Measurements from ENCODE around the gene ELL. TPM values are rescaled to one million over a fixed set of nuclear protein-coding genes. Genes with fewer than 3 reads are reported as not detected.
A peak's percentile ranks its signal among the peaks of the same experiment; 100 is the strongest.

Gene ELL
- total and polyA plus RNA-seq, 2 donors (not counting 3 experiments of a cell fraction or from before 2014, with no cell fraction given) = 9.9 to 18.2 TPM

- Histone ChIP-seq H4K20me1 (replicated peaks; ENCODE audit: control insufficient read depth, extremely low read depth, insufficient read depth, low read length) (no peaks in the 10 kb centered on the region), H3K27me3 (ENCODE audit: control insufficient read depth in 2 of 2, insufficient read depth in 2 of 2, low read length in 2 of 2) (no peaks in the 10 kb centered on the region), H3K4me1 (ENCODE audit: control insufficient read depth, extremely low read depth, insufficient read depth, low read length) (peaks cover 41% of the 10 kb centered on the region), H2AFZ (ENCODE audit: low read depth, low read length) (peak overlapping the region; percentile 63), H3K27ac (ENCODE audit: insufficient read depth, low read depth, low read length) (peak overlapping the region; percentile 98), H3K9me1 (replicated peaks; ENCODE audit: control insufficient read depth, extremely low read depth, insufficient read depth, low read length) (no peaks in the 10 kb centered on the region), H3K4me2 (ENCODE audit: insufficient read depth, low read length) (peak overlapping the region; percentile 59), H3K9ac (replicated peaks; ENCODE audit: extremely low read depth, insufficient read depth, low read length) (peak overlapping the region; percentile 88), H3K36me3 (ENCODE audit: control insufficient read depth in 2 of 2, extremely low read depth in 1 of 2, insufficient read depth in 2 of 2, low read length in 2 of 2) (no peaks in the 10 kb centered on the region), H3K9me3 (replicated peaks; ENCODE audit: control insufficient read depth, insufficient read depth, low read length) (no peaks in the 10 kb centered on the region), H3K4me3 (replicated peaks in 1 of 3; ENCODE audit: insufficient read depth in 1 of 3, low read depth in 1 of 3, low read length in 3 of 3) (peak overlapping the region in 1 of 3 experiments; percentile 17), H3K79me2 (ENCODE audit: control insufficient read depth, insufficient read depth, low read length) (peaks cover 31% of the 10 kb centered on the region)
- dilution Hi-C loops (cut with MboI; ENCODE audit: extremely low pct_ligation_motif_present, low sequenced_read_pairs) (no loop called here), intact Hi-C loops (cut with micrococcal nuclease) (loop anchor here (2.0 kb wide), 5 partner anchors 31 to 225 kb away; partner anchors contain the start of genes GDF15 and MPV17L2)
- TF ChIP-seq MYC (IDR thresholded peaks at IDR 0.05; ENCODE audit: low read depth, low read length) = no peak
- TF ChIP-seq POLR2AphosphoS5 (IDR thresholded peaks at IDR 0.05; ENCODE audit: insufficient read depth, low read depth, low read length) = peak; percentile 92
- POLR2A ChIA-PET = interaction anchor here (0.5 to 5.8 kb wide), 3 partner anchors 32 to 328 kb away, joined by 5 to 58 read pairs (median 8); partner anchors contain the start of genes GDF15 and JUND
- DNase-seq (ENCODE audit: low read depth, low spot score) (peak; percentile 85), FAIRE-seq (peak; percentile 79)
- CTCF ChIA-PET = interaction anchor here (0.9 to 11.1 kb wide), 9 partner anchors 11 to 137 kb away, joined by 3 to 119 read pairs (median 8); partner anchors contain the start of genes GDF15 and JUND
- BruUV-seq (replicated peaks) = TSS peak; percentile 51
These were observed 104.4 kb downstream of the ELL start for GRCh38 chr19:18417250-18418028.

- peak overlapping the region; percentile 63 for H2AFZ ChIP-seq (ENCODE audit: low read depth, low read length)
- H3K9me1 ChIP-seq (replicated peaks; ENCODE audit: control insufficient read depth, extremely low read depth, insufficient read depth, low read length) = no peaks in the 10 kb centered on the region
- H3K9ac ChIP-seq (replicated peaks; ENCODE audit: extremely low read depth, insufficient read depth, low read length) = peak overlapping the region; percentile 88
- FAIRE-seq (peak; percentile 91), DNase-seq (ENCODE audit: low read depth, low spot score) (peak; percentile 89)
- TF ChIP-seq MYC (IDR thresholded peaks at IDR 0.05; ENCODE audit: low read depth, low read length) (peak; percentile 13), MAX (IDR thresholded peaks at IDR 0.05; ENCODE audit: insufficient read depth, insufficient read length) (no peak), EZH2 (IDR thresholded peaks at IDR 0.05; ENCODE audit: borderline replicate concordance, low read depth, low read length, severe bottlenecking) (no peak), JUN (IDR thresholded peaks at IDR 0.05; ENCODE audit: borderline replicate concordance, insufficient read depth, insufficient read length, low read depth) (no peak), POLR2AphosphoS5 (IDR thresholded peaks at IDR 0.05; ENCODE audit: insufficient read depth, low read depth, low read length) (peak; percentile 71), FOS (IDR thresholded peaks at IDR 0.05; ENCODE audit: borderline replicate concordance, insufficient read depth, low read length) (no peak), CTCF (IDR thresholded peaks at IDR 0.05; ENCODE audit: extremely low read depth in 1 of 2, insufficient read depth in 1 of 2, low read depth in 1 of 2, low read length in 2 of 2) (no peak), POLR2A (IDR thresholded peaks at IDR 0.05; ENCODE audit: low read depth, low read length) (no peak), GATA2 (IDR thresholded peaks at IDR 0.05; ENCODE audit: insufficient read depth, insufficient read length, low read depth, low read length) (no peak)
- CTCF ChIA-PET = interaction anchor here (1.2 to 11.1 kb wide), 9 partner anchors 11 to 225 kb away, joined by 3 to 119 read pairs (median 10); partner anchors contain the start of genes GDF15 and JUND
- H3K4me3 ChIP-seq (replicated peaks in 1 of 3; ENCODE audit: insufficient read depth in 1 of 3, low read depth in 1 of 3, low read length in 3 of 3) = peak overlapping the region in 1 of 3 experiments; percentile 17
- POLR2A ChIA-PET = interaction anchor here (0.6 to 5.8 kb wide), 3 partner anchors 31 to 569 kb away, joined by 7 to 58 read pairs (median 8); partner anchors contain the start of genes GDF15, JAK3 and JUND
- intact Hi-C loops (cut with micrococcal nuclease) (loop anchor here (2.0 kb wide), 5 partner anchors 30 to 224 kb away; partner anchors contain the start of genes GDF15 and MPV17L2), dilution Hi-C loops (cut with MboI; ENCODE audit: extremely low pct_ligation_motif_present, low sequenced_read_pairs) (no loop called here)
- H4K20me1 ChIP-seq (replicated peaks; ENCODE audit: control insufficient read depth, extremely low read depth, insufficient read depth, low read length) = no peaks in the 10 kb centered on the region
- H3K27ac ChIP-seq (ENCODE audit: insufficient read depth, low read depth, low read length) = peak overlapping the region; percentile 98
- no peaks in the 10 kb centered on the region for H3K36me3 ChIP-seq (ENCODE audit: control insufficient read depth in 2 of 2, extremely low read depth in 1 of 2, insufficient read depth in 2 of 2, low read length in 2 of 2)
- H3K79me2 ChIP-seq (ENCODE audit: control insufficient read depth, insufficient read depth, low read length) = peaks cover 25% of the 10 kb centered on the region
- H3K4me1 ChIP-seq (ENCODE audit: control insufficient read depth, extremely low read depth, insufficient read depth, low read length) = peaks cover 39% of the 10 kb centered on the region
- H3K27me3 ChIP-seq (ENCODE audit: control insufficient read depth in 2 of 2, insufficient read depth in 2 of 2, low read length in 2 of 2) = no peaks in the 10 kb centered on the region
- peak overlapping the region; percentile 59 for H3K4me2 ChIP-seq (ENCODE audit: insufficient read depth, low read length)
- BruUV-seq (replicated peaks) = no TSS peak
- no peaks in the 10 kb centered on the region for H3K9me3 ChIP-seq (replicated peaks; ENCODE audit: control insufficient read depth, insufficient read depth, low read length)
These were observed 105.1 kb downstream of the ELL start for GRCh38 chr19:18416778-18417249.
